ENCODE results near the gene PGD. TPM values are rescaled to one million over a fixed set of nuclear protein-coding genes. Genes with fewer than 3 reads are reported as not detected.
"Not testable (repeated sequence)": the region's sequence is repeated elsewhere in the genome, so short reads cannot be mapped to it uniquely, and the experiment has no call there.

PGD gene
- total RNA-seq, 1 donor from 2014 or later, result 152 TPM

GRCh38 chr1:10415211-10415930 lies 16.5 kb downstream of the PGD start:
- peak in 1 of 2 donors; percentile 70 for DNase-seq (ENCODE audit: low spot score in 2 of 2)
- no peaks in the 10 kb centered on the region for H3K9me3 ChIP-seq
- TF ChIP-seq CTCF (IDR thresholded peaks at IDR 0.05), result no peak
- peak overlapping the region; percentile 7 to 44 for H3K27ac ChIP-seq
- intact Hi-C loops (cut with DNase I), result no loop called here
- no peak overlapping the region for H3K4me3 ChIP-seq
- no peaks in the 10 kb centered on the region for H3K4me1 ChIP-seq
- no peaks in the 10 kb centered on the region for H3K27me3 ChIP-seq
- H3K36me3 ChIP-seq, result peaks cover 62 to 88% of the 10 kb centered on the region in 2 donors

GRCh38 chr1:10415967-10416366 lies 17.1 kb downstream of the PGD start:
- H3K9me3 ChIP-seq; intact Hi-C loops (cut with DNase I); H3K4me3 ChIP-seq; H3K27me3 ChIP-seq; H3K4me1 ChIP-seq; DNase-seq (ENCODE audit: low spot score in 2 of 2): not testable (repeated sequence)
- Histone ChIP-seq H3K27ac (peak overlapping the region in 1 of 2 donors; percentile 19), H3K36me3 (peaks cover 63 to 87% of the 10 kb centered on the region in 2 donors)

GRCh38 chr1:10418741-10419140 lies 19.9 kb downstream of the PGD start:
- H3K9me3 ChIP-seq; intact Hi-C loops (cut with DNase I); H3K4me1 ChIP-seq; H3K27me3 ChIP-seq; H3K27ac ChIP-seq; DNase-seq (ENCODE audit: low spot score in 2 of 2); H3K4me3 ChIP-seq: not testable (repeated sequence)
- peaks cover 44 to 59% of the 10 kb centered on the region in 2 donors for H3K36me3 ChIP-seq

- DNase-seq (ENCODE audit: low spot score in 2 of 2), result no peak
- H3K27me3 ChIP-seq, result no peaks in the 10 kb centered on the region
- intact Hi-C loops (cut with DNase I), result no loop called here
- peaks cover 44 to 53% of the 10 kb centered on the region in 2 donors for H3K36me3 ChIP-seq
- TF ChIP-seq CTCF (IDR thresholded peaks at IDR 0.05), result no peak
- H3K4me1 ChIP-seq, result no peaks in the 10 kb centered on the region
- H3K27ac ChIP-seq, result no peak overlapping the region
- H3K9me3 ChIP-seq, result no peaks in the 10 kb centered on the region
- no peak overlapping the region for H3K4me3 ChIP-seq
Measured at GRCh38 chr1:10419351-10419750, 20.5 kb downstream of the PGD start.

GRCh38 chr1:10421637-10422036 lies 22.8 kb downstream of the PGD start:
- no peak for DNase-seq (ENCODE audit: low spot score in 2 of 2)
- Histone ChIP-seq H3K4me3 (no peak overlapping the region), H3K9me3 (no peaks in the 10 kb centered on the region), H3K27me3 (no peaks in the 10 kb centered on the region), H3K36me3 (peaks cover 36 to 38% of the 10 kb centered on the region in 2 donors), H3K4me1 (no peaks in the 10 kb centered on the region), H3K27ac (no peak overlapping the region)
- intact Hi-C loops (cut with DNase I), result no loop called here
- TF ChIP-seq CTCF (IDR thresholded peaks at IDR 0.05), result no peak

GRCh38 chr1:10424034-10424433 lies 25.2 kb downstream of the PGD start:
- no peak for DNase-seq (ENCODE audit: low spot score in 2 of 2)
- Histone ChIP-seq H3K36me3 (peaks cover 17% of the 10 kb centered on the region in 2 donors), H3K4me3 (no peak overlapping the region), H3K27me3 (no peaks in the 10 kb centered on the region), H3K4me1 (no peaks in the 10 kb centered on the region), H3K9me3 (no peaks in the 10 kb centered on the region), H3K27ac (no peak overlapping the region)
- TF ChIP-seq CTCF (IDR thresholded peaks at IDR 0.05), result no peak
- intact Hi-C loops (cut with DNase I), result no loop called here

Measured in ascending aorta (tissue), 2 donors.